GM12873 (cell line): ENCODE results near the gene RHBDF2.

Experiments
- TF ChIP-seq, protein P1 (sequence below): IDR thresholded peaks from 2 replicates; pipeline ENCODE4 v1.5.1; 2012; ENCODE audit warnings: low read depth, mild to moderate bottlenecking, moderate library complexity, low read length, control low read depth; ENCODE audit not compliant: insufficient read depth; ENCODE audit errors: missing control alignments

RHBDF2 gene

GRCh38 chr17:76427501-76428231 lies 73.6 kb downstream of the RHBDF2 start:
- TF ChIP-seq, protein P1, sequence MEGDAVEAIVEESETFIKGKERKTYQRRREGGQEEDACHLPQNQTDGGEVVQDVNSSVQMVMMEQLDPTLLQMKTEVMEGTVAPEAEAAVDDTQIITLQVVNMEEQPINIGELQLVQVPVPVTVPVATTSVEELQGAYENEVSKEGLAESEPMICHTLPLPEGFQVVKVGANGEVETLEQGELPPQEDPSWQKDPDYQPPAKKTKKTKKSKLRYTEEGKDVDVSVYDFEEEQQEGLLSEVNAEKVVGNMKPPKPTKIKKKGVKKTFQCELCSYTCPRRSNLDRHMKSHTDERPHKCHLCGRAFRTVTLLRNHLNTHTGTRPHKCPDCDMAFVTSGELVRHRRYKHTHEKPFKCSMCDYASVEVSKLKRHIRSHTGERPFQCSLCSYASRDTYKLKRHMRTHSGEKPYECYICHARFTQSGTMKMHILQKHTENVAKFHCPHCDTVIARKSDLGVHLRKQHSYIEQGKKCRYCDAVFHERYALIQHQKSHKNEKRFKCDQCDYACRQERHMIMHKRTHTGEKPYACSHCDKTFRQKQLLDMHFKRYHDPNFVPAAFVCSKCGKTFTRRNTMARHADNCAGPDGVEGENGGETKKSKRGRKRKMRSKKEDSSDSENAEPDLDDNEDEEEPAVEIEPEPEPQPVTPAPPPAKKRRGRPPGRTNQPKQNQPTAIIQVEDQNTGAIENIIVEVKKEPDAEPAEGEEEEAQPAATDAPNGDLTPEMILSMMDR, result no peak

DNA sequence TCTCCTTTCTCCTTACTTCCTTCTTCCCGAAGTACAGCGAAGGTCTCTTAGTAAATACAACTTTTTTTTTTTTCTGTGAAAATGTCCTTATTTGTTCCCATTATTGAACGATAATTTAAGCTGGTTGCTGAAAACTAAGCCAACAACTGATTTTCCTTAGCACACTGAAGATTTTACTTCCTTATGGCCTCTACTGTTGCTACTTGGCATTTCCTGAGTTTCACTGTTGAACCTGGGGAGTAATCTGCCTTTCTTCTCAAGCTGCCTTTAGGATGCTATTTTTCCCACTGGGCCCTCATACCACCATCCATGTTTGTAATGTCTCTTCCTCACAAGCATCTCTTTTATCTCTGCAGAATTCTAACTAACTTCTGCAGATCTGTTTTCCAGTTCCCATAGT lies 74.4 kb downstream of the RHBDF2 start:
- TF ChIP-seq, protein P1, result no peak

- TF ChIP-seq, protein P1, result no peak
Observed at GRCh38 chr17:76422860-76423259, 78.4 kb downstream of the RHBDF2 start.

- TF ChIP-seq, protein P1, result no peak
Observed at GRCh38 chr17:76422406-76422805, 78.8 kb downstream of the RHBDF2 start.

DNA sequence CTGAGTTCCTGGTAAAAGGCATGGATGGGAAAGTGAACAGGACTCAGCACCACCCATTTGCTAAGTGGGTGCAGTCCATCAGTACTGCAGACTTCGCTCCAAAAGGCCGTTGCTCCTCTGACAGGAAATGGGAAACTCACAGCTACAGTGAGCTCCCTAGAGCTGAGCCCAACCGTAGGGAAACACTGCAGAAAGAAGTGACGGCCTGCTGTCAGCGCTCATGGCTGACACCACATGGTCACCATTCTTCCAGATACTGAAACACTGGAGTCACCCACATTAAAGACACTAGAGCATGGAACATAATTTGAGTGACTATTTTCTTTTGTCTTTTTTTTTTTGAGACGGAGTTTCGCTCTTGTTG lies 80.2 kb downstream of the RHBDF2 start:
- TF ChIP-seq, protein P1, result no peak
